IMR-90 (cell line): ENCODE measurements around the gene MAD2L2. TPM values are rescaled to one million over a fixed set of nuclear protein-coding genes. Genes with fewer than 3 reads are reported as not detected.

Experiments used
- ATAC-seq: fragments of 200-7000 bp; cut with Tn5 transposase; 2 replicates; pipeline ENCODE4 v1.9.1; 2020; ENCODE audit warnings: low read depth, mild to moderate bottlenecking, moderate library complexity
- BruUV-seq: library from RNA; stranded (reverse); fragments of 400-500 nt; replicated peaks from 2 replicates; lab custom pipeline; 2021; lab: Mats Ljungman, UMichigan
- CTCF ChIA-PET: fragments of 300-600 bp; formaldehyde crosslinking; extraction: SDS; loops from one replicate; lab custom pipeline; 2021; ENCODE audit warnings: antibody characterized with exemption; lab: Yijun Ruan, JAX
- POLR2A ChIA-PET: fragments of 300-600 bp; sonication (Branson Sonifier 250); formaldehyde crosslinking; loops from one replicate; lab custom pipeline; 2022; ENCODE audit warnings: antibody characterized with exemption; ENCODE audit not compliant: unreplicated experiment; lab: Charles Lee
- DNase-seq: peaks from one replicate; pipeline ENCODE4 v3.0.0; 2013
- H2AFZ ChIP-seq: replicated peaks from 2 replicates; pipeline ENCODE3; 2013; ENCODE audit warnings: low read length, mild to moderate bottlenecking; ENCODE audit not compliant: poor library complexity
- H2AK5ac ChIP-seq: 2 replicates; pipeline ENCODE4 v1.6.1; 2013; ENCODE audit warnings: low read depth, low read length, inconsistent platforms
- H2AK9ac ChIP-seq: replicated peaks from 2 replicates; pipeline ENCODE3; 2013; ENCODE audit warnings: mild to moderate bottlenecking, low read depth, low read length, moderate library complexity; ENCODE audit not compliant: poor library complexity
- H2BK120ac ChIP-seq: 2 replicates; pipeline ENCODE4 v1.6.1; 2013; ENCODE audit warnings: low read depth, low read length, inconsistent platforms
- H2BK15ac ChIP-seq: 3 replicates; pipeline ENCODE4 v1.6.1; 2013; ENCODE audit warnings: low read depth, low read length, inconsistent platforms
- H2BK20ac ChIP-seq: 2 replicates; pipeline ENCODE4 v1.6.1; 2013; ENCODE audit warnings: low read depth, mild to moderate bottlenecking, inconsistent platforms, low read length, moderate library complexity
- H2BK5ac ChIP-seq: 2 replicates; pipeline ENCODE4 v1.6.1; 2013; ENCODE audit warnings: mild to moderate bottlenecking, low read depth, low read length, inconsistent platforms; ENCODE audit not compliant: poor library complexity, severe bottlenecking
- H3K14ac ChIP-seq: replicated peaks from 2 replicates; pipeline ENCODE4 v1.6.1; 2013; ENCODE audit warnings: low read depth, low read length, inconsistent platforms
- H3K18ac ChIP-seq: 2 replicates; pipeline ENCODE4 v1.6.1; 2013; ENCODE audit warnings: low read depth, low read length, control low read depth
- H3K23ac ChIP-seq: 2 replicates; pipeline ENCODE4 v1.6.1; 2013; ENCODE audit warnings: low read depth, low read length, inconsistent platforms
- H3K27ac ChIP-seq: 2 replicates; pipeline ENCODE4 v1.5.1; 2013; ENCODE audit warnings: mild to moderate bottlenecking, control low read depth, low read length; ENCODE audit not compliant: insufficient read depth
- H3K27me3 ChIP-seq: 2 replicates; pipeline ENCODE4 v1.6.1; 2013; ENCODE audit warnings: low read length; ENCODE audit not compliant: control insufficient read depth, insufficient read depth
- H3K36me3 ChIP-seq: 2 replicates; pipeline ENCODE4 v1.6.1; 2013; ENCODE audit warnings: low read length, mixed read lengths; ENCODE audit not compliant: control insufficient read depth, insufficient read depth
- H3K4ac ChIP-seq: 2 replicates; pipeline ENCODE4 v1.6.1; 2013; ENCODE audit warnings: low read depth, low read length, inconsistent platforms
- H3K4me1 ChIP-seq: 2 replicates; pipeline ENCODE4 v1.6.1; 2013; ENCODE audit warnings: low read length, mixed read lengths; ENCODE audit not compliant: control insufficient read depth, insufficient read depth
- H3K4me2 ChIP-seq: 2 replicates; pipeline ENCODE4 v1.6.1; 2013; ENCODE audit warnings: low read depth, mild to moderate bottlenecking, control low read depth, low read length, moderate library complexity
- H3K4me3 ChIP-seq: 2 replicates; pipeline ENCODE4 v1.5.1; 2013; ENCODE audit warnings: low read depth, mild to moderate bottlenecking, control low read depth, low read length, moderate library complexity; ENCODE audit not compliant: insufficient read depth
- H3K56ac ChIP-seq: 2 replicates; pipeline ENCODE4 v1.6.1; 2013; ENCODE audit warnings: low read length, inconsistent platforms; ENCODE audit not compliant: insufficient read depth; ENCODE audit errors: extremely low read depth
- H3K79me1 ChIP-seq, 2 experiments: 2 replicates each; pipeline ENCODE4 v1.6.1; 2013; ENCODE audit warnings: low read length in 2 of 2, inconsistent platforms in 1 of 2, low read depth in 1 of 2
- H3K9ac ChIP-seq: 2 replicates; pipeline ENCODE4 v1.6.1; 2013; ENCODE audit warnings: low read depth, low read length, control low read depth
- H3K9me1 ChIP-seq: 2 replicates; pipeline ENCODE4 v1.6.1; 2013; ENCODE audit warnings: low read length, inconsistent platforms; ENCODE audit not compliant: insufficient read depth
- H3K9me3 ChIP-seq: 2 replicates; pipeline ENCODE4 v1.6.1; 2013; ENCODE audit warnings: low read length; ENCODE audit not compliant: control insufficient read depth, insufficient read depth
- H4K20me1 ChIP-seq: 2 replicates; pipeline ENCODE4 v1.6.1; 2013; ENCODE audit warnings: low read length, inconsistent platforms; ENCODE audit not compliant: insufficient read depth
- H4K5ac ChIP-seq: 2 replicates; pipeline ENCODE4 v1.6.1; 2013; ENCODE audit warnings: mild to moderate bottlenecking, low read depth, low read length, control low read depth
- H4K8ac ChIP-seq, 2 experiments: 2 replicates each; pipeline ENCODE4 v1.6.1; 2013; ENCODE audit warnings: low read depth in 2 of 2, low read length in 2 of 2, control low read depth in 1 of 2, inconsistent platforms in 1 of 2
- H4K91ac ChIP-seq: 2 replicates; pipeline ENCODE4 v1.6.1; 2013; ENCODE audit warnings: low read depth, low read length, inconsistent platforms; ENCODE audit not compliant: insufficient read depth
- BHLHE40 ChIP-seq: fragments of 150-350 bp; IDR thresholded peaks from 2 replicates; pipeline ENCODE4 v1.6.1; 2016; ENCODE audit warnings: mild to moderate bottlenecking, low read depth, low read length
- CTCF ChIP-seq: conservative IDR thresholded peaks from 2 replicates; pipeline ENCODE4 v1.5.1; 2012; ENCODE audit warnings: mild to moderate bottlenecking, low read depth, low read length, improper control_type of control experiment
- MAFK ChIP-seq: IDR thresholded peaks from 2 replicates; pipeline ENCODE4 v1.6.1; 2012; ENCODE audit warnings: low read depth, low read length, improper control_type of control experiment
- MAZ ChIP-seq: IDR thresholded peaks from 2 replicates; pipeline ENCODE4 v1.6.1; 2012; ENCODE audit warnings: low read depth, mild to moderate bottlenecking, low read length, improper control_type of control experiment, moderate library complexity, borderline replicate concordance
- WGBS, 2 experiments: methylation state at CpG; one replicate each; pipeline versions ENCODE4 v1.1.5 to v1.1.7; 2013; ENCODE audit warnings: missing lambda C conversion rate in 2 of 2; ENCODE audit not compliant: insufficient read length in 1 of 2; ENCODE audit errors: extremely low coverage in 2 of 2; 5-methylcytosine and 5-hydroxymethylcytosine counted together
- dilution Hi-C: fragments of 300-500 bp; cut with HindIII; formaldehyde crosslinking; loops from one replicate; pipeline ENCODE4 v1.14.3; 2018; ENCODE audit warnings: low sequenced_read_pairs; ENCODE audit not compliant: unreplicated experiment
- in situ Hi-C: fragments of 300-500 bp; cut with MboI; formaldehyde crosslinking; loops from 3 replicates; pipeline ENCODE4 v1.14.3; 2019; ENCODE audit warnings: low sequenced_read_pairs, inconsistent platforms, mixed read lengths
- intact Hi-C: fragments of 100-400 bp; cut with micrococcal nuclease; formaldehyde crosslinking; loops from 2 replicates; pipeline ENCODE4 v1.10.0; 2022
- polyA plus RNA-seq, 3 experiments: library from polyadenylated mRNA; depleted of rRNA; stranded (reverse); fragments of >200 nt; gene quantifications; 2 replicates each; pipeline ENCODE4 v1.2.3, GENCODE V29; 2012; ENCODE audit warnings: low replicate concordance in 1 of 3
- total RNA-seq: library from RNA; depleted of rRNA; stranded (reverse); fragments of >200 nt; gene quantifications from 2 replicates; pipeline ENCODE4 v1.2.3, GENCODE V29; 2012

Gene MAD2L2
- total and polyA plus RNA-seq, 2 of the 4 experiments (the other 2 are of a cell fraction): 44.6 to 70.9 TPM

- ChIA-PET POLR2A (no interaction called here), CTCF (interaction anchor here (0.6 kb wide), 1 partner anchor 14 kb away, joined by 3 read pairs; no protein-coding TSS in a partner anchor)
- peaks cover 3% of the 10 kb centered on the region; the same call in 1 of the 2 replicates for H3K9me1 ChIP-seq
- TF ChIP-seq BHLHE40 (no peak), MAFK (no peak), CTCF (no peak), MAZ (no peak)
- H2BK20ac ChIP-seq: no peak overlapping the region
- no peak for ATAC-seq
- no peak overlapping the region for H2AK9ac ChIP-seq
- peaks cover 43% of the 10 kb centered on the region for H3K36me3 ChIP-seq
- H2AFZ ChIP-seq: no peak overlapping the region
- H2BK15ac ChIP-seq: no peak overlapping the region
- in situ Hi-C loops: no loop called here
- dilution Hi-C loops: no loop called here
- no peak overlapping the region for H2AK5ac ChIP-seq
- BruUV-seq: no TSS peak
- no peak overlapping the region for H3K9ac ChIP-seq
- no peak overlapping the region for H3K56ac ChIP-seq
- no peaks in the 10 kb centered on the region for H3K9me3 ChIP-seq
- no peak overlapping the region for H4K91ac ChIP-seq
- no peak overlapping the region for H3K14ac ChIP-seq
- no peak overlapping the region for H3K4ac ChIP-seq
- no peak overlapping the region for H3K4me2 ChIP-seq
- no peak for DNase-seq
- no peak overlapping the region for H2BK120ac ChIP-seq
- H3K27ac ChIP-seq: no peak overlapping the region
- WGBS, 2 experiments: 91% methylated on average over 4 of the region's 14 CpGs; no CpG with 5 or more reads in 1 of the 2 experiments
- H4K5ac ChIP-seq: no peak overlapping the region
- intact Hi-C loops: no loop called here
- no peak overlapping the region for H2BK5ac ChIP-seq
- no peaks in the 10 kb centered on the region for H3K79me1 ChIP-seq
- no peak overlapping the region for H4K8ac ChIP-seq
- no peaks in the 10 kb centered on the region for H4K20me1 ChIP-seq
- H3K23ac ChIP-seq: no peak overlapping the region
- no peaks in the 10 kb centered on the region for H3K4me1 ChIP-seq
- H3K4me3 ChIP-seq: no peak overlapping the region
- H3K18ac ChIP-seq: no peak overlapping the region
- H3K27me3 ChIP-seq: no peaks in the 10 kb centered on the region
These were observed 9.2 kb downstream of the MAD2L2 start for GRCh38 chr1:11671544-11672286.
